Neural crest cell (in vitro differentiated cells): ENCODE results near the gene S100A16. TPM values are rescaled to one million over a fixed set of nuclear protein-coding genes. Genes with fewer than 3 reads are reported as not detected.

Source experiments
- DNase-seq: peaks from one replicate; pipeline ENCODE4 v3.0.0; 2021; ENCODE audit warnings: low read depth, mixed read lengths, low spot score
- H3K27ac Mint-ChIP-seq: one replicate; pipeline ENCODE4 v1.8.0; 2021; ENCODE audit warnings: mild to moderate bottlenecking, mixed read lengths; ENCODE audit not compliant: unreplicated experiment
- H3K27me3 Mint-ChIP-seq: 2 replicates; pipeline ENCODE4 v1.8.0; 2021; ENCODE audit warnings: low read depth, mild to moderate bottlenecking, mixed read lengths
- H3K36me3 Mint-ChIP-seq: 2 replicates; pipeline ENCODE4 v1.8.0; 2021; ENCODE audit warnings: low read depth, mild to moderate bottlenecking, mixed read lengths
- H3K4me1 Mint-ChIP-seq: 2 replicates; pipeline ENCODE4 v1.8.0; 2021; ENCODE audit warnings: mixed read lengths
- H3K4me3 Mint-ChIP-seq: one replicate; pipeline ENCODE4 v1.8.0; 2021; ENCODE audit warnings: mild to moderate bottlenecking, mixed read lengths
- H3K9me3 Mint-ChIP-seq: 2 replicates; pipeline ENCODE4 v1.8.0; 2021; ENCODE audit warnings: mixed read lengths
- total RNA-seq: library from RNA; stranded (reverse); gene quantifications from 2 replicates; pipeline ENCODE4 v1.2.1, GENCODE V29; 2021
- TF ChIP-seq, protein P1 (sequence below): fragments of 200-600 bp; sonication (generic); conservative IDR thresholded peaks from 2 replicates; pipeline ENCODE4 v1.5.0; 2021; ENCODE audit warnings: antibody characterized with exemption, mild to moderate bottlenecking

Gene S100A16
- total RNA-seq, 1 donor from 2014 or later = 7.1 TPM

DNA sequence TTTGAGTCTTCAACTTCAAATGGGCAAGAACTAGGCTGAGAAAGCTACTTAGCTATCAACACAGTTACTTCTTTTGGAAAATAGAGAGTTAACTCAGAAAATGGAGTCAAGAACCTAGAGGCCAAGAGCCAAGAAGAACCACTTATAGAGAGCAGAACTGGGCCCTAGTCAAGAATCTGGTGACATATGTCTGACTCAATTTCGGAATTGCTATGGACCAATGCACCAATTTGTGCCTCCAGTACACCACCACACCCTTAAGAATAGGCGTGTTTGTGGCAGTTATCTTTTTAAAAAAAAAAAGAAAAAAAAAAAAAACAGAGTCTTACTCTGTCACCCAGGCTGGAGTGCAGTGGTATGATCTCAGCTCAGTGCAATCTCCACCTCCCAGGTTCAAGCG, 55.1 kb downstream of the S100A16 start:
- H3K4me3 Mint-ChIP-seq = no peak overlapping the region
- H3K27me3 Mint-ChIP-seq = no peaks in the 10 kb centered on the region
- no peaks in the 10 kb centered on the region for H3K36me3 Mint-ChIP-seq

More for the DNA sequence above, 55.1 kb downstream of the S100A16 start:
- Mint-ChIP-seq H3K4me1 (no peaks in the 10 kb centered on the region), H3K9me3 (no peaks in the 10 kb centered on the region), H3K27ac (no peak overlapping the region)
- TF ChIP-seq, protein P1, sequence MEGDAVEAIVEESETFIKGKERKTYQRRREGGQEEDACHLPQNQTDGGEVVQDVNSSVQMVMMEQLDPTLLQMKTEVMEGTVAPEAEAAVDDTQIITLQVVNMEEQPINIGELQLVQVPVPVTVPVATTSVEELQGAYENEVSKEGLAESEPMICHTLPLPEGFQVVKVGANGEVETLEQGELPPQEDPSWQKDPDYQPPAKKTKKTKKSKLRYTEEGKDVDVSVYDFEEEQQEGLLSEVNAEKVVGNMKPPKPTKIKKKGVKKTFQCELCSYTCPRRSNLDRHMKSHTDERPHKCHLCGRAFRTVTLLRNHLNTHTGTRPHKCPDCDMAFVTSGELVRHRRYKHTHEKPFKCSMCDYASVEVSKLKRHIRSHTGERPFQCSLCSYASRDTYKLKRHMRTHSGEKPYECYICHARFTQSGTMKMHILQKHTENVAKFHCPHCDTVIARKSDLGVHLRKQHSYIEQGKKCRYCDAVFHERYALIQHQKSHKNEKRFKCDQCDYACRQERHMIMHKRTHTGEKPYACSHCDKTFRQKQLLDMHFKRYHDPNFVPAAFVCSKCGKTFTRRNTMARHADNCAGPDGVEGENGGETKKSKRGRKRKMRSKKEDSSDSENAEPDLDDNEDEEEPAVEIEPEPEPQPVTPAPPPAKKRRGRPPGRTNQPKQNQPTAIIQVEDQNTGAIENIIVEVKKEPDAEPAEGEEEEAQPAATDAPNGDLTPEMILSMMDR = no peak
- no peak for DNase-seq

Other genes starting within 250 kb of the S100A16 start
- gene S100A12, start 237.5 kb downstream of the S100A16 start, total RNA-seq = not detected in 2 replicates
- gene S100A8, start 222.1 kb downstream of the S100A16 start, total RNA-seq = not detected in 2 replicates
- not detected in 2 replicates for gene S100A7A, start 196.6 kb downstream of the S100A16 start, total RNA-seq
- gene S100A7, start 152.5 kb downstream of the S100A16 start, total RNA-seq = not detected in 2 replicates
- gene S100A6, start 77.1 kb downstream of the S100A16 start, total RNA-seq = not detected in 2 replicates
- gene S100A5, start 72.2 kb downstream of the S100A16 start, total RNA-seq = not detected in 2 replicates
- 10.3 and 11.7 TPM in 2 replicates for gene S100A4, start 67.3 kb downstream of the S100A16 start, total RNA-seq
- gene S100A3, start 63.9 kb downstream of the S100A16 start, total RNA-seq = not detected in 2 replicates
- gene S100A2, start 47.3 kb downstream of the S100A16 start, total RNA-seq = not detected in 2 replicates
- not detected in 2 replicates for gene S100A14, start 3.2 kb upstream of the S100A16 start, total RNA-seq
- gene S100A13, start 14.4 kb upstream of the S100A16 start, total RNA-seq = 30.2 and 33.7 TPM in 2 replicates
- gene S100A1, start 15.3 kb upstream of the S100A16 start, total RNA-seq = not detected in 2 replicates
- gene CHTOP, start 20.9 kb upstream of the S100A16 start, total RNA-seq = 132 and 136 TPM in 2 replicates
- 52.8 and 55.4 TPM in 2 replicates for gene SNAPIN, start 45.6 kb upstream of the S100A16 start, total RNA-seq
- 404 and 407 TPM in 2 replicates for gene ILF2, start 57.9 kb upstream of the S100A16 start, total RNA-seq
- 0.57 and 0.93 TPM in 2 replicates for gene NPR1, start 65.6 kb upstream of the S100A16 start, total RNA-seq
- 78.4 and 79.2 TPM in 2 replicates for gene INTS3, start 114.9 kb upstream of the S100A16 start, total RNA-seq
- gene SLC27A3, start 162.3 kb upstream of the S100A16 start, total RNA-seq = 16.8 and 18.1 TPM in 2 replicates